Esophagus muscularis mucosa (tissue), 4 donors: ENCODE data around the gene CLEC16A.

Experiments
- EP300 ChIP-seq: sonication (generic); formaldehyde crosslinking; IDR thresholded peaks from one replicate; pipeline ENCODE4 v1.6.1; 2017; ENCODE audit warnings: antibody characterized with exemption
- POLR2A ChIP-seq: fragments of 450-650 bp; IDR thresholded peaks from one replicate; pipeline ENCODE4 v1.6.1; 2017; ENCODE audit warnings: antibody characterized with exemption, moderate library complexity, mild to moderate bottlenecking, low read depth
- POLR2AphosphoS5 ChIP-seq, 2 donors: sonication (generic); formaldehyde crosslinking; IDR thresholded peaks; one replicate each; pipeline ENCODE4 v1.6.1; 2017; ENCODE audit warnings: antibody characterized with exemption in 2 of 2
- TF ChIP-seq, protein P1 (sequence below), 3 experiments: fragments of 200-600 bp in 2 of 3; fragments of 450-650 bp in 1 of 3; sonication (generic) in 2 of 3; IDR thresholded peaks; one replicate each; pipeline ENCODE4 v1.5.1; 2017 to 2019; ENCODE audit warnings: antibody characterized with exemption in 3 of 3, mild to moderate bottlenecking in 2 of 3, moderate library complexity in 1 of 3

DNA sequence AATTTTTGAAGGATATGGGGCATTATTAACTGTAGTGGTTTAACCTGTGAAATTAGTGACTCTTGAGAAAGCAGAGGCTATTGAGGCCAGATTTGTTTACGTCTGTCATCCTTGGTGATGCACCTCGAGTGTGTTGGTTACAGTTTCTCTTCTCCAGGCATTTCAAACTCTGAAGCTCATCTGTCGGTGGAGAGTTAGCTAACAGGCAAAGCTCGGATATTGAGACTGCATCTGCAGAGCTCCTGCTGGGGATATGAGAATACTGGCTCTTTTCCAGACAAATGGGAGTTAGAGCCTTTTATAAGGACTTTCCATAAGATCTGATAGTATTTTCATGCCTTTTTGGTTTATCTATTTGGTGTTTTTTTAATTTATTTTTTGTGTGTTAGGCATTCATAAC is 6.7 kb downstream of the CLEC16A start:
- TF ChIP-seq, protein P1, sequence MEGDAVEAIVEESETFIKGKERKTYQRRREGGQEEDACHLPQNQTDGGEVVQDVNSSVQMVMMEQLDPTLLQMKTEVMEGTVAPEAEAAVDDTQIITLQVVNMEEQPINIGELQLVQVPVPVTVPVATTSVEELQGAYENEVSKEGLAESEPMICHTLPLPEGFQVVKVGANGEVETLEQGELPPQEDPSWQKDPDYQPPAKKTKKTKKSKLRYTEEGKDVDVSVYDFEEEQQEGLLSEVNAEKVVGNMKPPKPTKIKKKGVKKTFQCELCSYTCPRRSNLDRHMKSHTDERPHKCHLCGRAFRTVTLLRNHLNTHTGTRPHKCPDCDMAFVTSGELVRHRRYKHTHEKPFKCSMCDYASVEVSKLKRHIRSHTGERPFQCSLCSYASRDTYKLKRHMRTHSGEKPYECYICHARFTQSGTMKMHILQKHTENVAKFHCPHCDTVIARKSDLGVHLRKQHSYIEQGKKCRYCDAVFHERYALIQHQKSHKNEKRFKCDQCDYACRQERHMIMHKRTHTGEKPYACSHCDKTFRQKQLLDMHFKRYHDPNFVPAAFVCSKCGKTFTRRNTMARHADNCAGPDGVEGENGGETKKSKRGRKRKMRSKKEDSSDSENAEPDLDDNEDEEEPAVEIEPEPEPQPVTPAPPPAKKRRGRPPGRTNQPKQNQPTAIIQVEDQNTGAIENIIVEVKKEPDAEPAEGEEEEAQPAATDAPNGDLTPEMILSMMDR (IDR thresholded peaks at IDR 0.05) = no peak
- TF ChIP-seq POLR2AphosphoS5 (IDR thresholded peaks at IDR 0.05) (no peak), EP300 (no peak), POLR2A (no peak)
